ENCODE results near the gene IFNAR1.

GRCh38 chr21:33302796-33303195 lies 22.0 kb upstream of the IFNAR1 start:
- TF ChIP-seq CTCF (IDR thresholded peaks at IDR 0.05; ENCODE audit: control extremely low read depth in 1 of 3, insufficient read depth in 1 of 3, low read depth in 1 of 3, low read length in 3 of 3), result peak; percentile 60 to 81 (median 60)
- no peak for TF ChIP-seq USF2 (IDR thresholded peaks at IDR 0.05; ENCODE audit: low read length)
- no peak for TF ChIP-seq POLR2AphosphoS5 (IDR thresholded peaks at IDR 0.05; ENCODE audit: low read depth, low read length)
- TF ChIP-seq POLR2A (IDR thresholded peaks at IDR 0.05; ENCODE audit: control extremely low read depth in 1 of 2, low read depth in 2 of 2, low read length in 2 of 2), result no peak
- no peak for TF ChIP-seq RXRA (IDR thresholded peaks at IDR 0.05; ENCODE audit: insufficient read depth, low read depth, low read length)
- no peak for TF ChIP-seq RFX5 (IDR thresholded peaks at IDR 0.05; ENCODE audit: borderline replicate concordance, low read depth, low read length)
- TF ChIP-seq HDAC2 (IDR thresholded peaks at IDR 0.05; ENCODE audit: borderline replicate concordance in 1 of 2, low read depth in 2 of 2, low read length in 2 of 2), result no peak
- TF ChIP-seq EP300 (IDR thresholded peaks at IDR 0.05; ENCODE audit: borderline replicate concordance in 1 of 2, low read depth in 2 of 2, low read length in 2 of 2), result no peak
- TF ChIP-seq SIN3A (conservative IDR thresholded peaks at IDR 0.05 in 1 of 2, IDR thresholded peaks at IDR 0.05 in 1 of 2; ENCODE audit: low read depth in 1 of 2, low read length in 2 of 2), result no peak
- TF ChIP-seq TAF1 (IDR thresholded peaks at IDR 0.05; ENCODE audit: low read depth, low read length), result no peak
- peak; percentile 12 to 47; a peak in 3 of 4 replicates for TF ChIP-seq RAD21 (IDR thresholded peaks at IDR 0.05 in 1 of 2, conservative IDR thresholded peaks at IDR 0.05 in 1 of 2; ENCODE audit: low read depth in 2 of 2, low read length in 2 of 2)
- no peak for TF ChIP-seq ATF2 (IDR thresholded peaks at IDR 0.05; ENCODE audit: low read length)
